ENCODE results near the gene RPS6KA5.
"Not testable (repeated sequence)": the region's sequence is repeated elsewhere in the genome, so short reads cannot be mapped to it uniquely, and the experiment has no call there.

Gene RPS6KA5

GRCh38 chr14:90959344-90959743 is 101.1 kb downstream of the RPS6KA5 start:
- TF ChIP-seq PAX5 (IDR thresholded peaks at IDR 0.05; ENCODE audit: insufficient read depth, low read length, severe bottlenecking) = no peak
- no peak for TF ChIP-seq POU2F2 (IDR thresholded peaks at IDR 0.05; ENCODE audit: low read depth, low read length)
- no peak for TF ChIP-seq TAF1 (IDR thresholded peaks at IDR 0.05; ENCODE audit: low read depth, low read length)
- no peak for TF ChIP-seq POLR2A (IDR thresholded peaks at IDR 0.05; ENCODE audit: low read depth, low read length)
- no peak for TF ChIP-seq SPI1 (IDR thresholded peaks at IDR 0.05; ENCODE audit: low read depth, low read length)
- FAIRE-seq (no peak), DNase-seq (ENCODE audit: insufficient read length, low spot score) (no peak)

GRCh38 chr14:90956273-90956672 is 104.2 kb downstream of the RPS6KA5 start:
- TF ChIP-seq POLR2AphosphoS5 (IDR thresholded peaks at IDR 0.05; ENCODE audit: low read depth, low read length) (no peak), POU2F2 (IDR thresholded peaks at IDR 0.05; ENCODE audit: low read depth, low read length) (no peak)
- FAIRE-seq (no peak), DNase-seq (ENCODE audit: insufficient read length, low spot score) (no peak)

- not testable (repeated sequence) for DNase-seq (ENCODE audit: insufficient read length, low spot score); FAIRE-seq
Observed at GRCh38 chr14:90953643-90954042, 106.8 kb downstream of the RPS6KA5 start.

GRCh38 chr14:90943367-90943766 is 117.1 kb downstream of the RPS6KA5 start:
- FAIRE-seq (no peak), DNase-seq (ENCODE audit: insufficient read length, low spot score) (no peak)
- TF ChIP-seq POLR2A (IDR thresholded peaks at IDR 0.05; ENCODE audit: low read depth, low read length) (no peak), PAX5 (IDR thresholded peaks at IDR 0.05; ENCODE audit: insufficient read depth, low read length, severe bottlenecking) (no peak), TAF1 (IDR thresholded peaks at IDR 0.05; ENCODE audit: low read depth, low read length) (no peak), POU2F2 (IDR thresholded peaks at IDR 0.05; ENCODE audit: low read depth, low read length) (no peak), SPI1 (IDR thresholded peaks at IDR 0.05; ENCODE audit: low read depth, low read length) (no peak), POLR2AphosphoS5 (IDR thresholded peaks at IDR 0.05; ENCODE audit: low read depth, low read length) (no peak)

GRCh38 chr14:90942511-90942910 is 117.9 kb downstream of the RPS6KA5 start:
- no peak for DNase-seq (ENCODE audit: insufficient read length, low spot score)
- FAIRE-seq = no peak
- TF ChIP-seq SPI1 (IDR thresholded peaks at IDR 0.05; ENCODE audit: low read depth, low read length) = no peak
- TF ChIP-seq POLR2A (IDR thresholded peaks at IDR 0.05; ENCODE audit: low read depth, low read length) = no peak
- TF ChIP-seq TAF1 (IDR thresholded peaks at IDR 0.05; ENCODE audit: low read depth, low read length) = no peak
- no peak for TF ChIP-seq POLR2AphosphoS5 (IDR thresholded peaks at IDR 0.05; ENCODE audit: low read depth, low read length)
- TF ChIP-seq PAX5 (IDR thresholded peaks at IDR 0.05; ENCODE audit: insufficient read depth, low read length, severe bottlenecking) = no peak
- no peak for TF ChIP-seq POU2F2 (IDR thresholded peaks at IDR 0.05; ENCODE audit: low read depth, low read length)

GRCh38 chr14:90941706-90942105 is 118.7 kb downstream of the RPS6KA5 start:
- TF ChIP-seq POLR2A (IDR thresholded peaks at IDR 0.05; ENCODE audit: low read depth, low read length) = no peak
- TF ChIP-seq PAX5 (IDR thresholded peaks at IDR 0.05; ENCODE audit: insufficient read depth, low read length, severe bottlenecking) = no peak
- no peak for TF ChIP-seq POLR2AphosphoS5 (IDR thresholded peaks at IDR 0.05; ENCODE audit: low read depth, low read length)
- TF ChIP-seq TAF1 (IDR thresholded peaks at IDR 0.05; ENCODE audit: low read depth, low read length) = no peak
- no peak for TF ChIP-seq POU2F2 (IDR thresholded peaks at IDR 0.05; ENCODE audit: low read depth, low read length)
- no peak for TF ChIP-seq SPI1 (IDR thresholded peaks at IDR 0.05; ENCODE audit: low read depth, low read length)
- no peak for DNase-seq (ENCODE audit: insufficient read length, low spot score)
- no peak for FAIRE-seq

GRCh38 chr14:90940318-90940962 is 120.0 kb downstream of the RPS6KA5 start:
- DNase-seq (ENCODE audit: insufficient read length, low spot score) = no peak
- TF ChIP-seq TAF1 (IDR thresholded peaks at IDR 0.05; ENCODE audit: low read depth, low read length) = no peak
- no peak for TF ChIP-seq PAX5 (IDR thresholded peaks at IDR 0.05; ENCODE audit: insufficient read depth, low read length, severe bottlenecking)
- TF ChIP-seq POLR2AphosphoS5 (IDR thresholded peaks at IDR 0.05; ENCODE audit: low read depth, low read length) = no peak
- TF ChIP-seq SPI1 (IDR thresholded peaks at IDR 0.05; ENCODE audit: low read depth, low read length) = no peak
- no peak for TF ChIP-seq POLR2A (IDR thresholded peaks at IDR 0.05; ENCODE audit: low read depth, low read length)
- no peak for TF ChIP-seq POU2F2 (IDR thresholded peaks at IDR 0.05; ENCODE audit: low read depth, low read length)

GRCh38 chr14:90939252-90939795 is 121.1 kb downstream of the RPS6KA5 start:
- DNase-seq (ENCODE audit: insufficient read length, low spot score); FAIRE-seq: not testable (repeated sequence)

More at GRCh38 chr14:90940318-90940962, 120.0 kb downstream of the RPS6KA5 start:
- no peak for FAIRE-seq

GRCh38 chr14:90938615-90939014 is 121.8 kb downstream of the RPS6KA5 start:
- no peak for DNase-seq (ENCODE audit: insufficient read length, low spot score)
- TF ChIP-seq POU2F2 (IDR thresholded peaks at IDR 0.05; ENCODE audit: low read depth, low read length) (no peak), PAX5 (IDR thresholded peaks at IDR 0.05; ENCODE audit: insufficient read depth, low read length, severe bottlenecking) (no peak), POLR2A (IDR thresholded peaks at IDR 0.05; ENCODE audit: low read depth, low read length) (no peak)
- no peak for FAIRE-seq

- DNase-seq (ENCODE audit: insufficient read length, low spot score) = no peak
- no peak for FAIRE-seq
- no peak for TF ChIP-seq POLR2AphosphoS5 (IDR thresholded peaks at IDR 0.05; ENCODE audit: low read depth, low read length)
- TF ChIP-seq TAF1 (IDR thresholded peaks at IDR 0.05; ENCODE audit: low read depth, low read length) = no peak
- no peak for TF ChIP-seq PAX5 (IDR thresholded peaks at IDR 0.05; ENCODE audit: insufficient read depth, low read length, severe bottlenecking)
- no peak for TF ChIP-seq POLR2A (IDR thresholded peaks at IDR 0.05; ENCODE audit: low read depth, low read length)
- TF ChIP-seq SPI1 (IDR thresholded peaks at IDR 0.05; ENCODE audit: low read depth, low read length) = no peak
- TF ChIP-seq POU2F2 (IDR thresholded peaks at IDR 0.05; ENCODE audit: low read depth, low read length) = no peak
Observed at GRCh38 chr14:90936757-90937440, 123.5 kb downstream of the RPS6KA5 start.
